ENCODE measurements around the gene ZNF429.
"Not testable (repeated sequence)": the region's sequence is repeated elsewhere in the genome, so short reads cannot be mapped to it uniquely, and the experiment has no call there.

The ZNF429 gene

GRCh38 chr19:21468791-21469190 is 36.6 kb upstream of the ZNF429 start:
- no peak overlapping the region for H3K27ac Mint-ChIP-seq
- H3K36me3 Mint-ChIP-seq (ENCODE audit: low read depth): peaks cover 2% of the 10 kb centered on the region
- H3K27me3 Mint-ChIP-seq (ENCODE audit: low read depth): no peaks in the 10 kb centered on the region
- no peak overlapping the region for H3K4me3 Mint-ChIP-seq
- H3K4me1 Mint-ChIP-seq: peaks cover 2% of the 10 kb centered on the region
- H3K9me3 Mint-ChIP-seq: peaks cover 1% of the 10 kb centered on the region
- no peak for TF ChIP-seq CTCF (IDR thresholded peaks at IDR 0.05; ENCODE audit: unreplicated experiment in 3 of 3)

GRCh38 chr19:21472507-21472906 is 32.9 kb upstream of the ZNF429 start:
- no peaks in the 10 kb centered on the region for H3K27me3 Mint-ChIP-seq (ENCODE audit: low read depth)
- H3K27ac Mint-ChIP-seq: no peak overlapping the region
- no peak overlapping the region for H3K4me3 Mint-ChIP-seq
- peaks cover 4% of the 10 kb centered on the region for H3K36me3 Mint-ChIP-seq (ENCODE audit: low read depth)
- no peak for TF ChIP-seq CTCF (IDR thresholded peaks at IDR 0.05; ENCODE audit: unreplicated experiment in 3 of 3)
- H3K4me1 Mint-ChIP-seq: no peaks in the 10 kb centered on the region
- peaks cover 5% of the 10 kb centered on the region for H3K9me3 Mint-ChIP-seq

GRCh38 chr19:21474671-21475181 is 30.7 kb upstream of the ZNF429 start:
- peaks cover 4% of the 10 kb centered on the region for H3K36me3 Mint-ChIP-seq (ENCODE audit: low read depth)
- H3K27ac Mint-ChIP-seq: no peak overlapping the region
- TF ChIP-seq CTCF (IDR thresholded peaks at IDR 0.05; ENCODE audit: unreplicated experiment in 3 of 3): no peak
- peak overlapping the region; percentile 78 to 80 (median 79) for H3K4me3 Mint-ChIP-seq
- H3K9me3 Mint-ChIP-seq: peaks cover 10% of the 10 kb centered on the region
- H3K27me3 Mint-ChIP-seq (ENCODE audit: low read depth): no peaks in the 10 kb centered on the region
- H3K4me1 Mint-ChIP-seq: no peaks in the 10 kb centered on the region

GRCh38 chr19:21482361-21482760 is 23.0 kb upstream of the ZNF429 start:
- not testable (repeated sequence) for H3K27me3 Mint-ChIP-seq (ENCODE audit: low read depth); H3K27ac Mint-ChIP-seq; H3K4me3 Mint-ChIP-seq; H3K4me1 Mint-ChIP-seq
- Mint-ChIP-seq H3K9me3 (peaks cover 26% of the 10 kb centered on the region), H3K36me3 (ENCODE audit: low read depth) (peaks cover 29% of the 10 kb centered on the region)

GRCh38 chr19:21482863-21483276 is 22.5 kb upstream of the ZNF429 start:
- Mint-ChIP-seq H3K4me1 (no peaks in the 10 kb centered on the region), H3K4me3 (no peak overlapping the region), H3K9me3 (peaks cover 31% of the 10 kb centered on the region), H3K27ac (no peak overlapping the region), H3K27me3 (ENCODE audit: low read depth) (no peaks in the 10 kb centered on the region), H3K36me3 (ENCODE audit: low read depth) (peaks cover 33% of the 10 kb centered on the region)
- TF ChIP-seq CTCF (IDR thresholded peaks at IDR 0.05; ENCODE audit: unreplicated experiment in 3 of 3): peak; percentile 11 to 37 (median 18)

GRCh38 chr19:21483589-21484170 is 21.7 kb upstream of the ZNF429 start:
- H3K9me3 Mint-ChIP-seq: peaks cover 34% of the 10 kb centered on the region
- peaks cover 39% of the 10 kb centered on the region for H3K36me3 Mint-ChIP-seq (ENCODE audit: low read depth)
- no peaks in the 10 kb centered on the region for H3K27me3 Mint-ChIP-seq (ENCODE audit: low read depth)
- H3K4me1 Mint-ChIP-seq: no peaks in the 10 kb centered on the region
- no peak overlapping the region for H3K27ac Mint-ChIP-seq
- TF ChIP-seq CTCF (IDR thresholded peaks at IDR 0.05; ENCODE audit: unreplicated experiment in 3 of 3): peak in 2 of 3 experiments; percentile 15 to 16
- H3K4me3 Mint-ChIP-seq: no peak overlapping the region

All from nephron (organoid).